WI38 (cell line): ENCODE results near the gene TRIM24.

ENCODE experiments used
- H3K4me3 ChIP-seq: 2 replicates; pipeline ENCODE4 v1.5.1; 2011; ENCODE audit warnings: low read depth, mild to moderate bottlenecking, control low read depth, low read length
- TF ChIP-seq, protein P1 (sequence below): IDR thresholded peaks from 2 replicates; pipeline ENCODE4 v1.5.1; 2012; ENCODE audit warnings: low read depth, mild to moderate bottlenecking, control low read depth, low read length

Gene TRIM24

DNA sequence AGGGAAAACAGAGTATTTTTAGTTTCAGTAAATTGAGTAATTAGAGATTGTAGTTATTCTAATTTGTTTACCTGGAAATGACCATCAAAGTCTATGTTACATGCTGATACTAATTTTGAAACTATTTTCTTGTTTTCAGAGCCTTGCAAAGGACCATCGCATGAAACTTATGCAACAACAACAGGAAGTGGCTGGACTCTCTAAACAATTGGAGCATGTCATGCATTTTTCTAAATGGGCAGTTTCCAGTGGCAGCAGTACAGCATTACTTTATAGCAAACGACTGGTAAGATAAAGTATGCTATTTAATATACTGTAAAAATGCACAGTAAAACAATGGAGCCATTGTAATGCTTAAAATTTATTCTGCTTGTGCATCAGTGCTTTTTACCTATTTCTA is 78.5 kb downstream of the TRIM24 start:
- TF ChIP-seq, protein P1, sequence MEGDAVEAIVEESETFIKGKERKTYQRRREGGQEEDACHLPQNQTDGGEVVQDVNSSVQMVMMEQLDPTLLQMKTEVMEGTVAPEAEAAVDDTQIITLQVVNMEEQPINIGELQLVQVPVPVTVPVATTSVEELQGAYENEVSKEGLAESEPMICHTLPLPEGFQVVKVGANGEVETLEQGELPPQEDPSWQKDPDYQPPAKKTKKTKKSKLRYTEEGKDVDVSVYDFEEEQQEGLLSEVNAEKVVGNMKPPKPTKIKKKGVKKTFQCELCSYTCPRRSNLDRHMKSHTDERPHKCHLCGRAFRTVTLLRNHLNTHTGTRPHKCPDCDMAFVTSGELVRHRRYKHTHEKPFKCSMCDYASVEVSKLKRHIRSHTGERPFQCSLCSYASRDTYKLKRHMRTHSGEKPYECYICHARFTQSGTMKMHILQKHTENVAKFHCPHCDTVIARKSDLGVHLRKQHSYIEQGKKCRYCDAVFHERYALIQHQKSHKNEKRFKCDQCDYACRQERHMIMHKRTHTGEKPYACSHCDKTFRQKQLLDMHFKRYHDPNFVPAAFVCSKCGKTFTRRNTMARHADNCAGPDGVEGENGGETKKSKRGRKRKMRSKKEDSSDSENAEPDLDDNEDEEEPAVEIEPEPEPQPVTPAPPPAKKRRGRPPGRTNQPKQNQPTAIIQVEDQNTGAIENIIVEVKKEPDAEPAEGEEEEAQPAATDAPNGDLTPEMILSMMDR = no peak
- H3K4me3 ChIP-seq = no peak overlapping the region

DNA sequence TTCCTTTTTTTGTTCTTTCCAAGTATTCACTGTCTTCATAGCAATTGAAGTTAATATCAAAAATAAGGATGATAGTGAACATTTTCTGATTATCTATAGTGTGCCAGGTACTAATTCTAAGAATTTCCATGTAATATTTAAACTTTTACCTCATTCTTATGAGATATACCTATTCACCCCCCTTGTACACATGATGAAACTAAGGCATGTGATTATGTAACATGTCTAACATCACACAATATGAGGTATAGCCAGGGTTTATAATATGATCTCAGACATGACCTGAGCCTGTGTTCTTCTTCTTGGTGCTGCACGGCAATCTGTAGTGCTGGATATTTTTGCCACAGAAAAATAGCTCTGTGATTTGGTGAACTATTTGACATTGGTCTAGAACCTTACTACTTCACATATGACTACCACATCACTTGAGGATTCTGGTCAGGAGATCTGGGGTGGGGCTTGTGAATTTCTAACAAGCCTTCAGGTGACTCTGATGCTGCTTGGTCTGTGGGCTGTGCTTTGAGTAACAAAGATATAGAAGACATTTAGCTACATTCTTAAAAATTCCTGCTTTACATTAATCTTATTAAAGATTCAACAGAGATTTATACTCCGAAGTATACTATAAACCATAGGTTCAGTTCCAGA is 79.1 kb downstream of the TRIM24 start:
- H3K4me3 ChIP-seq = no peak overlapping the region
- TF ChIP-seq, protein P1 = no peak

DNA sequence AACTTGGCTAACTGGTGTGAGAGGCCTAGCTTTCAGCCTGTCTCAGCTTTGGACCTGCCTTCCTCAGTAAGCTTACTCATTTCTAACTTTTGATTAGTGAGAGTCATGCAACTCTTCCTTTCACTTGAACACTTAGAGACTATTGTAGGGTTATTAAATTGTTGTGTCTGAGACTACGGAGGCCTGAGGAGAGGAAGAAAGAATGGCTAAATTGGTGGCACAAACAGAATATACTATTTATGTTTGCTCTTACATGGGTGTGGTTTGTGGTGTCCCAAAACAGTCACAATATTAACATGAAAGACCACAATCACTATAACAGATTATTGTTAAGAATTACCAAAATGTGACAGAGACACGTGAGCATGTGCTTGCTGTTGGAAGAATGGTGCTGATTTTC is 82.1 kb downstream of the TRIM24 start:
- TF ChIP-seq, protein P1 = no peak
- H3K4me3 ChIP-seq = no peak overlapping the region

DNA sequence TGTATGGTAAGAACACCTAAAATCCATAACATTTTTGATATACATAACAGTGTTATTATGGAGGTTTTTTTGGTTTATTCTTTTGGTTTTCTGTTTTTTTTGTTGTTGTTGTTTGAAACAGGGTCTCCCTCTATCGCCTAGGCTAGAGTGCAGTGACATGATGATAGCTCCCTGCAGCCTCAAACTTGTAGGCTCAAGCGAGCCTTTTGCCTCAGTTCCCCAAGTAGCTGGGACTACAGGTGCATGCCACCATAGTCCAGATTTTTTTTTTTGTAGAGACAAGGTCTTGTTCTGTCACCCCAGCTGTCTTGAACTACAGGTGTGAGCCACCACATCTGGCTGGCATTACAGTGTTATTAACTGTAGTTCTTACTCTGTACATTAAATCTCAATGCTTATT is 83.7 kb downstream of the TRIM24 start:
- H3K4me3 ChIP-seq = no peak overlapping the region
- TF ChIP-seq, protein P1 = no peak

DNA sequence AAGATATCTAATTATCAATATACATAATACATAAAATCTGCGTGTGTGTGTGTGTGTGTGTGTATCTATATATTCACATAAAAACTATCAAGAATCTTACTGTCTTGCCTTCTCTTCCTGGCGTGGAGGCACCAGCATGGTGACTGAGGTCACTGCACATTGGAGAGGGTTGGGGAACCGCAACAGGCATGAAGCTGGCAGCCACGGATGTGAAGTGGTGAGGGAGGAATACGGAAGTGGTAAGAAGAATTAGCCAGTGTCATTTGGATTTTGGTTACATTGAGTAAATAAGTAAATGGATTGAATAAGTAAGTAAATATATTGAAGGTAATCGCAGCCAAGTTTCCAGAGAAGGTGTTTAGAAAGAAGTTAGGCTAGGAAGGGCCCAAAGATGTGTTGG is 85.1 kb downstream of the TRIM24 start:
- TF ChIP-seq, protein P1 = no peak
- H3K4me3 ChIP-seq = no peak overlapping the region

DNA sequence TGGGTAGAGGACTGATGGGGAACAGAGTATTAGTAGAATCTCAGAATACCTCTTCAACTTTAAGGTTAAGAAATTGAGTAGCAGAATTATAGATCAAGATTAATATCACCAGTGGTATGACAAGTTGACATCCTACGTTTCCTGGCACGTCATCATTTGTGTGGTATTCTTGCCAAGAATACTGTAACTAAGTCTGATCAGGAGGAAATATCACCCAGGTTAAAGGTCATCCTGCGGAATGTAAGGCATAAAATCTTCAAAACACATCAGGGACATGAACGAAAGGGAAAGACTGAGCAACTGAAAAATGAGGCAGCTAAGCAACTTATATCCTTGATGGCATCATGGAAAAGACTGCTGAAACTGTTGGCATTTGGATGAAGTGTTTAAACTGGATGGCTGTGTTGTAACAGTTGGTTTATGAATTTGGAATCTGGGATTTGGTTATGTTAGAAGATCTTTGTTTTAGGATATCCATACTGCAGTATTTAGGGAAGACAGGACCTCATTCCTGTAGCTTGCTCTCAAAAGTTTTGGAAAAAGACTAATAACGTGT is 86.1 kb downstream of the TRIM24 start:
- no peak overlapping the region for H3K4me3 ChIP-seq
- TF ChIP-seq, protein P1 = no peak

DNA sequence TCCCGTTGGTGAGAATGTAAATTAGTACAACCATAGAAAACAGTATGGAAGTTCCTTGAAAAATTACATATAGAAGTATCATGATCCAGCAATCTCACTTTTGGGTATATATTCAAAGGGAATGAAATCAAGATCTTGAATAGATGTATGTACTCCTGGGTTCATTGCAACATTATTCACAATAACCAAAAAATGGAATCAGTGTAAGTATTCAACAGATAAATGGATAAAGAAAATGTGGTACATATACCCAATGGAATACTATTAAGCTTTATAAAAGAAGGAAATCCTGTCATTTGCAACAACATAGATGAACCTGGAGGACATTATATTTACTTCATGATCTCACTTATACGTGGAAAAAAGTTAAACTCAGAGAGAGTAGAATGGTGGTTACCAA is 86.8 kb downstream of the TRIM24 start:
- TF ChIP-seq, protein P1 = no peak
- H3K4me3 ChIP-seq = no peak overlapping the region
